ENCODE results near the gene LY6G6C.
A peak's percentile ranks its signal among the peaks of the same experiment; 100 is the strongest.

LY6G6C gene

GRCh38 chr6:31765910-31766794 is 44.6 kb upstream of the LY6G6C start:
- DNase-seq (ENCODE audit: low read depth, low spot score): no peak
- in situ Hi-C loops (cut with HindIII; ENCODE audit: low sequenced_read_pairs): no loop called here
- H3K4me3 ChIP-seq (ENCODE audit: low read depth, low read length): peak overlapping the region; percentile 20
- TF ChIP-seq CTCF (IDR thresholded peaks at IDR 0.05; ENCODE audit: low read depth, low read length): no peak

- TF ChIP-seq CTCF (IDR thresholded peaks at IDR 0.05; ENCODE audit: low read depth, low read length): no peak
Measured at GRCh38 chr6:31765559-31765909, 44.0 kb upstream of the LY6G6C start.

GRCh38 chr6:31764198-31764597 is 42.7 kb upstream of the LY6G6C start:
- in situ Hi-C loops (cut with HindIII; ENCODE audit: low sequenced_read_pairs): no loop called here
- DNase-seq (ENCODE audit: low read depth, low spot score): no peak
- TF ChIP-seq CTCF (IDR thresholded peaks at IDR 0.05; ENCODE audit: low read depth, low read length): no peak
- H3K4me3 ChIP-seq (ENCODE audit: low read depth, low read length): no peak overlapping the region

More at GRCh38 chr6:31765559-31765909, 44.0 kb upstream of the LY6G6C start:
- no peak overlapping the region for H3K4me3 ChIP-seq (ENCODE audit: low read depth, low read length)
- in situ Hi-C loops (cut with HindIII; ENCODE audit: low sequenced_read_pairs): no loop called here
- DNase-seq (ENCODE audit: low read depth, low spot score): no peak

GRCh38 chr6:31763619-31763940 is 42.0 kb upstream of the LY6G6C start:
- in situ Hi-C loops (cut with HindIII; ENCODE audit: low sequenced_read_pairs): no loop called here
- peak; percentile 37 for DNase-seq (ENCODE audit: low read depth, low spot score)
- no peak overlapping the region for H3K4me3 ChIP-seq (ENCODE audit: low read depth, low read length)
- TF ChIP-seq CTCF (IDR thresholded peaks at IDR 0.05; ENCODE audit: low read depth, low read length): no peak

- in situ Hi-C loops (cut with HindIII; ENCODE audit: low sequenced_read_pairs): no loop called here
- no peak for DNase-seq (ENCODE audit: low read depth, low spot score)
- no peak overlapping the region for H3K4me3 ChIP-seq (ENCODE audit: low read depth, low read length)
- no peak for TF ChIP-seq CTCF (IDR thresholded peaks at IDR 0.05; ENCODE audit: low read depth, low read length)
Measured at GRCh38 chr6:31762878-31763618, 41.5 kb upstream of the LY6G6C start.

GRCh38 chr6:31762356-31762755 is 40.8 kb upstream of the LY6G6C start, which contains the start of gene SAPCD1:
SAPCD1 (plus strand) TSS chr6:31762656; CDS start chr6:31763055, 399 bp downstream.
- TF ChIP-seq CTCF (IDR thresholded peaks at IDR 0.05; ENCODE audit: low read depth, low read length): no peak
- in situ Hi-C loops (cut with HindIII; ENCODE audit: low sequenced_read_pairs): no loop called here
- DNase-seq (ENCODE audit: low read depth, low spot score): no peak
- no peak within 1 kb of the TSS for H3K4me3 ChIP-seq (ENCODE audit: low read depth, low read length)

Measured in astrocyte of the spinal cord (primary cell).